Gastrocnemius medialis (tissue), 4 donors: ENCODE results near the gene PRKCA. TPM values are rescaled to one million over a fixed set of nuclear protein-coding genes. Genes with fewer than 3 reads are reported as not detected.
"Not testable (repeated sequence)": the region's sequence is repeated elsewhere in the genome, so short reads cannot be mapped to it uniquely, and the experiment has no call there.

Experiments
- ATAC-seq, 2 donors: fragments of 150-250 bp; one replicate each; pipeline ENCODE4 v1.9.1; 2016
- DNase-seq, 2 donors: peaks; one replicate each; pipeline ENCODE4 v3.0.0-alpha.2; 2019
- H3K27ac ChIP-seq, 4 donors: fragments of 200-600 bp; sonication (generic); 1 replicate in 1 of 4; 2 replicates in 3 of 4; pipeline ENCODE4 v1.5.1; 2016 to 2018; ENCODE audit warnings: mild to moderate bottlenecking in 2 of 4, moderate library complexity in 1 of 4
- H3K27me3 ChIP-seq, 3 donors: fragments of 200-600 bp; sonication (generic) in 2 of 3; 1 replicate in 1 of 3; 2 replicates in 2 of 3; pipeline versions ENCODE4 v1.5.1 to v1.6.0; 2016 to 2019; ENCODE audit warnings: mild to moderate bottlenecking in 1 of 3, moderate library complexity in 1 of 3
- H3K36me3 ChIP-seq, 2 donors: fragments of 200-600 bp; sonication (generic) in 1 of 2; one replicate each; pipeline ENCODE4 v1.5.1; 2017 to 2018
- H3K4me1 ChIP-seq, 2 donors: fragments of 200-600 bp; sonication (generic) in 1 of 2; one replicate each; pipeline ENCODE4 v1.5.1; 2016 to 2017; ENCODE audit warnings: mild to moderate bottlenecking in 2 of 2
- H3K4me3 ChIP-seq, 4 donors: fragments of 200-600 bp; sonication (generic) in 3 of 4; 1 replicate in 1 of 4; 2 replicates in 3 of 4; pipeline ENCODE4 v1.5.1; 2016 to 2019; ENCODE audit warnings: mild to moderate bottlenecking in 2 of 4
- H3K9me3 ChIP-seq, 3 donors: fragments of 200-600 bp; sonication (generic) in 2 of 3; 1 replicate in 1 of 3; 2 replicates in 2 of 3; pipeline ENCODE4 v1.5.1; 2016 to 2019
- POLR2A ChIP-seq, 2 donors: fragments of 450-650 bp; IDR thresholded peaks; one replicate each; pipeline ENCODE4 v1.6.1; 2017; ENCODE audit warnings: antibody characterized with exemption in 2 of 2, mild to moderate bottlenecking in 2 of 2, moderate library complexity in 2 of 2
- in situ Hi-C, 4 donors: fragments of 200-750 bp; cut with MboI; loops; one replicate each; pipeline versions ENCODE4 v1.15.0 to v1.8.0; 2017; ENCODE audit warnings: low sequenced_read_pairs in 4 of 4
- intact Hi-C: fragments of 100-400 bp; cut with DNase I; formaldehyde crosslinking; loops from one replicate; pipeline ENCODE4 v1.15.1; 2023; ENCODE audit warnings: low total_unique reads
- total RNA-seq, 4 donors: library from RNA; depleted of rRNA; stranded (reverse); fragments of >200 nt; gene quantifications; one replicate each; pipeline versions ENCODE4 v1.1.0 to v1.2.3, GENCODE V29; 2016
- TF ChIP-seq, protein P1 (sequence below), 5 experiments: fragments of 450-650 bp in 3 of 5; fragments of 200-600 bp in 2 of 5; sonication (generic) in 2 of 5; IDR thresholded peaks in 4 of 5; conservative IDR thresholded peaks in 1 of 5; 1 replicate in 4 of 5; 2 replicates in 1 of 5; pipeline ENCODE4 v1.5.1; 2016 to 2019; ENCODE audit warnings: antibody characterized with exemption in 5 of 5, mild to moderate bottlenecking in 3 of 5, moderate library complexity in 3 of 5

PRKCA gene
- total RNA-seq, 4 donors from 2014 or later = 7.6 to 16.8 (median 11.1) TPM

DNA sequence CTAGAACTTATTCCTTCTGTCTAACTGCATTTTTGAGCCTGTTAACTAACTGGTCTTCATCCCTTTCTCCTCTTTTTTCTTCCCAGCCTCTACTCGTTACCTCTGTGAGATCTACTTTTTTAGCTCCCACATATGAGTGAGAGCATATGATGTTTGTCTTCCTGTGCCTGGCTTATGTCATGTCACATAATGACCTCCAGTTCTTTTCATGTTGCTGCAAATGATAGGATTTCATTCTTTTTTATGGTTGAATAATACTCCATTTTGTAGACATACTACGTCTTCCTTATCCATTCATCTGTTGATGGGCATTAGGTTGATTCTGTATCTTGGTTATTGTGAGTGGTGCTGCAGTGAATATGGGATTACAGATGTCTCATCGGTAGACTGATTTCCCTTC is 184.7 kb downstream of the PRKCA start:
- Histone ChIP-seq H3K27ac (no peak overlapping the region), H3K9me3 (no peaks in the 10 kb centered on the region), H3K4me3 (no peak overlapping the region), H3K4me1 (no peaks in the 10 kb centered on the region), H3K27me3 (no peaks in the 10 kb centered on the region), H3K36me3 (no peaks in the 10 kb centered on the region)
- ATAC-seq (no peak), DNase-seq (no peak)
- in situ Hi-C loops = no loop called here
- TF ChIP-seq, protein P1, sequence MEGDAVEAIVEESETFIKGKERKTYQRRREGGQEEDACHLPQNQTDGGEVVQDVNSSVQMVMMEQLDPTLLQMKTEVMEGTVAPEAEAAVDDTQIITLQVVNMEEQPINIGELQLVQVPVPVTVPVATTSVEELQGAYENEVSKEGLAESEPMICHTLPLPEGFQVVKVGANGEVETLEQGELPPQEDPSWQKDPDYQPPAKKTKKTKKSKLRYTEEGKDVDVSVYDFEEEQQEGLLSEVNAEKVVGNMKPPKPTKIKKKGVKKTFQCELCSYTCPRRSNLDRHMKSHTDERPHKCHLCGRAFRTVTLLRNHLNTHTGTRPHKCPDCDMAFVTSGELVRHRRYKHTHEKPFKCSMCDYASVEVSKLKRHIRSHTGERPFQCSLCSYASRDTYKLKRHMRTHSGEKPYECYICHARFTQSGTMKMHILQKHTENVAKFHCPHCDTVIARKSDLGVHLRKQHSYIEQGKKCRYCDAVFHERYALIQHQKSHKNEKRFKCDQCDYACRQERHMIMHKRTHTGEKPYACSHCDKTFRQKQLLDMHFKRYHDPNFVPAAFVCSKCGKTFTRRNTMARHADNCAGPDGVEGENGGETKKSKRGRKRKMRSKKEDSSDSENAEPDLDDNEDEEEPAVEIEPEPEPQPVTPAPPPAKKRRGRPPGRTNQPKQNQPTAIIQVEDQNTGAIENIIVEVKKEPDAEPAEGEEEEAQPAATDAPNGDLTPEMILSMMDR (IDR thresholded peaks at IDR 0.05 in 4 of 5, conservative IDR thresholded peaks at IDR 0.05 in 1 of 5) = no peak
- TF ChIP-seq POLR2A (IDR thresholded peaks at IDR 0.05) = no peak
- intact Hi-C loops = no loop called here

DNA sequence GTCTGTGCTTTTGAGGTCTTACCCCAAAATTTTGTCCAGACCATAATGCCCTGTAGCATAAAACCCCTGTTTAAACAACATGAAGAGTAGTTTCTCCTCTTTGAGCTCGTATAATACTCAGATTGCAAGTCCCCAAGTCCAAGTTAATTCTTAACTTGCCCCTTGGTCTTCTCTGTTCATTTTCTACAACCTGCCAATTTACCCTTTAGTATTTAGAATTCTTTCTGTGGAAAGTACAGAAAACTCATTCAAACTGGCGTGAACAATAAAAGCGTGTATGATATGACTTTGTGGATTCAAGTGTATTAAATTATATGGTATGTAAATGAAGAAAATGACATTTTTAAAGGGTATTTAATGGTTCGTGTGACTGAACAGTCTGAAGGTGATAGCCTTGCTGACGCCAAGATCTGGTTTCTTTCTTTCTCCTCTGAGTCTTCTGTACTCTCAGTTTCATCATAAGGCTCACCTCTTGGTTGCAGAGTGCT is 185.6 kb downstream of the PRKCA start:
- Histone ChIP-seq H3K9me3 (no peaks in the 10 kb centered on the region), H3K4me3 (no peak overlapping the region), H3K4me1 (no peaks in the 10 kb centered on the region), H3K36me3 (no peaks in the 10 kb centered on the region), H3K27ac (no peak overlapping the region), H3K27me3 (no peaks in the 10 kb centered on the region)
- no peak for ATAC-seq
- no peak for DNase-seq
- in situ Hi-C loops (no loop called here), intact Hi-C loops (no loop called here)
- TF ChIP-seq, protein P1 (IDR thresholded peaks at IDR 0.05 in 4 of 5, conservative IDR thresholded peaks at IDR 0.05 in 1 of 5) = no peak
- no peak for TF ChIP-seq POLR2A (IDR thresholded peaks at IDR 0.05)

DNA sequence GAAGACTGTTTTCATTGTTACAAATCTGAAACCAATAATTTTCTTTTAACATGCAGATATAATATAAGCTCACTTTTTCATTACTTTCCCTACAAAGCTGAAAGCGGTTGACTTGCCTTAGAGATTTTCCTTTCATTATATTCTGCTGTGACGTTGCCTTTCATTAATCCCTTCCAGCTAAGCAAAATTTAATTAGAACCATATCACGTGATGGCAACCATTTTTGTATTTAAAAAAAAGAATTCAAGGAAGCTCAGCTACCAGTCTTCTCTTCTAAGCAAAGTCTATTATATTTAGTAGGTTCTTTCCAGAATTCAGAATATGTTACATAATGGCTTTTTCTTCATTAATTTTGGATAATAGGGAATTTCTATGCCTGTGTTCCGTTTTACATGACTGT is 186.5 kb downstream of the PRKCA start:
- H3K9me3 ChIP-seq = no peaks in the 10 kb centered on the region
- H3K4me3 ChIP-seq = no peak overlapping the region
- no peak for TF ChIP-seq POLR2A (IDR thresholded peaks at IDR 0.05)
- TF ChIP-seq, protein P1 (IDR thresholded peaks at IDR 0.05 in 4 of 5, conservative IDR thresholded peaks at IDR 0.05 in 1 of 5) = no peak
- in situ Hi-C loops (no loop called here), intact Hi-C loops (no loop called here)
- no peak for ATAC-seq
- H3K27ac ChIP-seq = no peak overlapping the region
- no peaks in the 10 kb centered on the region for H3K4me1 ChIP-seq
- no peaks in the 10 kb centered on the region for H3K27me3 ChIP-seq
- no peaks in the 10 kb centered on the region for H3K36me3 ChIP-seq
- DNase-seq = no peak

DNA sequence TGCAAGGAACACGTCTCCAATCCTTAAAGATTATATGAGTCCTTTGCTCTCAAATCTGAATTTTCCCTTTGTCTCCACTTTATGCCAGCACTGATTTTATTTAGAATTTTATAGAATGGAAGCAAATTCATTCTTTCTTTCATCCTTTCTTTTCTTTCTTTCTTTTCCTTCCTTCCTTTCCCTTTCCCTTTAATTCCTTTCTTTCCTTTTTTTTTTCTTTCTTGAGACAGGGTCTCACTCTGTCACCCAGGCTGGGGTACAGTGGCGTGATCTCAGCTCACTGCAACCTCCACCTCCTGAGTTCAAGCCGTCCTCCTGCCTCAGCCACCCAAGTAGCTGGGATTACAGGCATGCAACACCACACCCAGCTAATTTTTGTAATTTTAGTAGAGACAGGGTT is 187.2 kb downstream of the PRKCA start:
- intact Hi-C loops, ATAC-seq, DNase-seq, in situ Hi-C loops, H3K27ac ChIP-seq, H3K27me3 ChIP-seq, H3K4me3 ChIP-seq, H3K9me3 ChIP-seq, H3K36me3 ChIP-seq, H3K4me1 ChIP-seq: not testable (repeated sequence)

DNA sequence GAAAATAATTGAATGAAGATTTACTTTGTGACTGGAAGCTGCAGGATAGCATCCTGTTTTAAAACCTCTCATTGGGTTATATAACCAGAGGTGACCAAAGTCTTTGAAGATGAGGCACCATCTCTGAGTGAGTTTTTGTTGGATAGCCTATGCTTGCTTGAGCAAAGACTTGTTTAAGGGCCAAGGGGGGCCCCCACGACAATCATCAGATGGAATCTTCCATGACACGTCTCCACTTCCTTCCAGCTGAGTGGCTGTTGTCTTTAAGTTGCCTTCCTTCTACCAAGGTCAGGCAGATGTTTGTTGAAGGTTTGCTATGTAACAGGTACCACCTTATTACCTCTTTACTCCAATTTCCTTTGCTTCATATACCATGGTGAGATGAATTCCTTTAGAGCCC is 188.8 kb downstream of the PRKCA start:
- H3K4me1 ChIP-seq = no peaks in the 10 kb centered on the region
- DNase-seq (no peak), ATAC-seq (no peak)
- no peak overlapping the region for H3K27ac ChIP-seq
- no peaks in the 10 kb centered on the region for H3K27me3 ChIP-seq
- in situ Hi-C loops = no loop called here
- intact Hi-C loops = no loop called here
- H3K4me3 ChIP-seq = no peak overlapping the region
- H3K36me3 ChIP-seq = no peaks in the 10 kb centered on the region
- TF ChIP-seq POLR2A (IDR thresholded peaks at IDR 0.05) = no peak
- TF ChIP-seq, protein P1 (IDR thresholded peaks at IDR 0.05 in 4 of 5, conservative IDR thresholded peaks at IDR 0.05 in 1 of 5) = no peak
- no peaks in the 10 kb centered on the region for H3K9me3 ChIP-seq
